ENCODE data around the gene EPHX1.
A peak's percentile ranks its signal among the peaks of the same experiment; 100 is the strongest.

DNA sequence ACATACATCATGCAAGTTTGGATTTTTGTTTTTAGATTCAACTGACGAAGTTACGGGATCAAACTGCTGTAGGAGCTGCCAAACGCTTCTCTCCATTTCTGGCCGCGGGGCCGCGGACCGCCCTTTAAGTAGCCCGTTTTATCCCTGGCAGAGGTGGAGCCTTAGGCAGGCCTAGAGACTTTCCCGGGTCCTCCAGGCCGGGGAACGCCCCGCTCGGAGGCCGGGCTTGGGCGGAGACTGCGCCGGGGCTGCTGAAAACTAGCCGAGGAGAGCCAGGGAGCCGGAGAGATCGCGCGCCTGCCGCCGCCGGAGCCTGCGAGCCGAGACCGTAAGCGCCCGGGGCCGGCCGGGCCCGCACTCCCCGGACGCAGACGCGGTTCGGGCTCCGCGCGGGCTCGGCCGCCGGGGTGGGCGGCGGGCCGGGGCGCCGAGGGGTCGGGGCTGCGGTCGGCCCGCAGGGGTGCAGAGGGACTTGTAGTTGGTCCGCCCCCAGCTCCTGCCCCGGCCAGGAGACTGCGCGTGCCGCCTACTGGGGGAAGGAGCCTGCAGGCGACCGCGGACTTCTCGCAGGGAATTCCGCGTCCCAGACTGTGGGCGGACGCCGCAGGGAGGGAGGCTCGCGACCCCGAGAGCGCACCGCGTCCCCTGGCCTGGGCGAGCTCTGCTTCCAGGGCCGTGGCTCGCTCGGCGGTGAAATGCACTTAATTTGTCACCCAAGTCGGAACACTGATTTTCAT is at the start of gene EPHX1:
- TF ChIP-seq, protein P1, sequence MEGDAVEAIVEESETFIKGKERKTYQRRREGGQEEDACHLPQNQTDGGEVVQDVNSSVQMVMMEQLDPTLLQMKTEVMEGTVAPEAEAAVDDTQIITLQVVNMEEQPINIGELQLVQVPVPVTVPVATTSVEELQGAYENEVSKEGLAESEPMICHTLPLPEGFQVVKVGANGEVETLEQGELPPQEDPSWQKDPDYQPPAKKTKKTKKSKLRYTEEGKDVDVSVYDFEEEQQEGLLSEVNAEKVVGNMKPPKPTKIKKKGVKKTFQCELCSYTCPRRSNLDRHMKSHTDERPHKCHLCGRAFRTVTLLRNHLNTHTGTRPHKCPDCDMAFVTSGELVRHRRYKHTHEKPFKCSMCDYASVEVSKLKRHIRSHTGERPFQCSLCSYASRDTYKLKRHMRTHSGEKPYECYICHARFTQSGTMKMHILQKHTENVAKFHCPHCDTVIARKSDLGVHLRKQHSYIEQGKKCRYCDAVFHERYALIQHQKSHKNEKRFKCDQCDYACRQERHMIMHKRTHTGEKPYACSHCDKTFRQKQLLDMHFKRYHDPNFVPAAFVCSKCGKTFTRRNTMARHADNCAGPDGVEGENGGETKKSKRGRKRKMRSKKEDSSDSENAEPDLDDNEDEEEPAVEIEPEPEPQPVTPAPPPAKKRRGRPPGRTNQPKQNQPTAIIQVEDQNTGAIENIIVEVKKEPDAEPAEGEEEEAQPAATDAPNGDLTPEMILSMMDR (IDR thresholded peaks at IDR 0.05), result no peak
- peak in 1 of 2 donors; percentile 93 for TF ChIP-seq POLR2A (IDR thresholded peaks at IDR 0.05)

Measured in vagina (tissue), 2 donors.